H1 (cell line): Measurements from ENCODE around the gene DIP2B. TPM values are rescaled to one million over a fixed set of nuclear protein-coding genes. Genes with fewer than 3 reads are reported as not detected.

Experiments
- CTCF ChIA-PET: fragments of 300-600 bp; sonication (Branson Sonifier 250); formaldehyde crosslinking; loops from one replicate; lab custom pipeline; 2021; ENCODE audit not compliant: partially characterized antibody; lab: Charles Lee
- POLR2A ChIA-PET: fragments of 300-600 bp; sonication (Branson Sonifier 250); formaldehyde crosslinking; loops from one replicate; lab custom pipeline; 2021; ENCODE audit warnings: inconsistent platforms; ENCODE audit not compliant: partially characterized antibody; lab: Charles Lee
- DNase-seq, 2 experiments: peaks; one replicate each; pipeline versions ENCODE4 v3.0.0 to v3.0.0-alpha.2; 2010 to 2022; ENCODE audit warnings: low spot score in 2 of 2, low read depth in 1 of 2, mixed read lengths in 1 of 2
- FAIRE-seq: peaks from 2 replicates; lab custom pipeline; 2011; peaks lifted over from hg19 to GRCh38; lab: Jason Lieb, UNC
- H2AFZ ChIP-seq: 2 replicates; pipeline ENCODE4 v1.8.1; 2012; ENCODE audit warnings: low read length, inconsistent platforms
- H2AK5ac ChIP-seq: 2 replicates; pipeline ENCODE4 v1.6.1; 2013; ENCODE audit warnings: low read depth, low read length
- H2BK120ac ChIP-seq: replicated peaks from 2 replicates; pipeline ENCODE3; 2013; ENCODE audit warnings: low read depth, low read length, inconsistent platforms
- H2BK12ac ChIP-seq: 2 replicates; pipeline ENCODE4 v1.6.1; 2013; ENCODE audit warnings: low read depth, low read length
- H2BK15ac ChIP-seq: 2 replicates; pipeline ENCODE4 v1.6.1; 2013; ENCODE audit warnings: low read length
- H2BK20ac ChIP-seq: 2 replicates; pipeline ENCODE4 v1.6.1; 2013; ENCODE audit warnings: low read length
- H2BK5ac ChIP-seq: 2 replicates; pipeline ENCODE4 v1.6.1; 2013; ENCODE audit warnings: low read depth, low read length
- H3K14ac ChIP-seq: 2 replicates; pipeline ENCODE4 v1.6.1; 2013; ENCODE audit warnings: inconsistent platforms; ENCODE audit not compliant: insufficient read length
- H3K18ac ChIP-seq: 2 replicates; pipeline ENCODE4 v1.6.1; 2013; ENCODE audit warnings: low read length; ENCODE audit errors: extremely low read depth
- H3K23ac ChIP-seq: 2 replicates; pipeline ENCODE4 v1.6.1; 2013; ENCODE audit warnings: inconsistent platforms; ENCODE audit not compliant: insufficient read length
- H3K23me2 ChIP-seq: 2 replicates; pipeline ENCODE4 v1.6.1; 2013; ENCODE audit warnings: low read depth, low read length
- H3K27ac ChIP-seq: 2 replicates; pipeline ENCODE4 v1.6.1; 2011; ENCODE audit warnings: low read depth, low read length, inconsistent platforms
- H3K27me3 ChIP-seq, 4 experiments: replicated peaks in 1 of 4; 1 replicate in 1 of 4; 2 replicates in 3 of 4; pipeline versions ENCODE4 v1.6.1 to v1.8.1; 2011 to 2013; ENCODE audit warnings: low read length in 3 of 4, mild to moderate bottlenecking in 3 of 4, inconsistent platforms in 2 of 4, mixed read lengths in 2 of 4, moderate library complexity in 1 of 4; ENCODE audit not compliant: control insufficient read depth in 3 of 4, insufficient read depth in 3 of 4; ENCODE audit errors: extremely low read depth in 1 of 4
- H3K36me3 ChIP-seq, 4 experiments: 2 replicates each; pipeline versions ENCODE4 v1.6.1 to v1.8.1; 2011 to 2013; ENCODE audit warnings: mild to moderate bottlenecking in 4 of 4, low read length in 3 of 4, moderate library complexity in 2 of 4, control low read depth in 1 of 4, inconsistent platforms in 1 of 4; ENCODE audit not compliant: insufficient read depth in 4 of 4, control insufficient read depth in 2 of 4
- H3K4ac ChIP-seq: replicated peaks from 2 replicates; pipeline ENCODE3; 2013; ENCODE audit warnings: low read length, low read depth, mixed read lengths, inconsistent platforms; ENCODE audit not compliant: insufficient read length
- H3K4me1 ChIP-seq, 4 experiments: replicated peaks in 1 of 4; 1 replicate in 1 of 4; 2 replicates in 3 of 4; pipeline versions ENCODE4 v1.6.1 to v1.8.1; 2011 to 2013; ENCODE audit warnings: low read length in 3 of 4, inconsistent platforms in 2 of 4, mixed read lengths in 1 of 4; ENCODE audit not compliant: insufficient read depth in 4 of 4, control insufficient read depth in 3 of 4
- H3K4me2 ChIP-seq, 2 experiments: 2 replicates each; pipeline versions ENCODE4 v1.6.1 to v1.8.1; 2011 to 2013; ENCODE audit warnings: low read depth in 2 of 2, low read length in 2 of 2, control low read depth in 1 of 2, inconsistent platforms in 1 of 2, mild to moderate bottlenecking in 1 of 2; ENCODE audit not compliant: insufficient read depth in 1 of 2
- H3K4me3 ChIP-seq, 4 experiments: fragments of 200-600, 300-600 bp in 1 of 4; sonication (generic), shearing (Covaris generic), sonication (Bioruptor Twin) in 1 of 4; 2 replicates each; pipeline versions ENCODE4 v1.5.1 to v1.8.1; 2011 to 2016; ENCODE audit warnings: low read length in 4 of 4, low read depth in 3 of 4, control low read depth in 2 of 4, inconsistent platforms in 2 of 4, mild to moderate bottlenecking in 2 of 4, mixed read lengths in 1 of 4, moderate library complexity in 1 of 4; ENCODE audit not compliant: insufficient read depth in 2 of 4; ENCODE audit errors: extremely low read depth in 1 of 4
- H3K56ac ChIP-seq: replicated peaks from 2 replicates; pipeline ENCODE3; 2013; ENCODE audit warnings: low read depth, mild to moderate bottlenecking, mixed read lengths, low read length, inconsistent platforms; ENCODE audit not compliant: insufficient read length
- H3K79me1 ChIP-seq: 2 replicates; pipeline ENCODE4 v1.6.1; 2013; ENCODE audit warnings: low read depth, low read length, control low read depth
- H3K79me2 ChIP-seq, 2 experiments: 2 replicates each; pipeline versions ENCODE4 v1.6.1 to v1.8.1; 2012 to 2013; ENCODE audit warnings: low read length in 2 of 2, mild to moderate bottlenecking in 2 of 2, inconsistent platforms in 1 of 2; ENCODE audit not compliant: insufficient read depth in 2 of 2, control insufficient read depth in 1 of 2
- H3K9ac ChIP-seq, 4 experiments: replicated peaks in 1 of 4; 1 replicate in 1 of 4; 2 replicates in 3 of 4; pipeline versions ENCODE4 v1.6.1 to v1.8.1; 2011 to 2013; ENCODE audit warnings: low read depth in 3 of 4, low read length in 3 of 4, control low read depth in 2 of 4, mild to moderate bottlenecking in 2 of 4, moderate library complexity in 2 of 4, inconsistent platforms in 1 of 4; ENCODE audit errors: extremely low read depth in 1 of 4
- H3K9me3 ChIP-seq, 2 experiments: 2 replicates each; pipeline versions ENCODE4 v1.6.1 to v1.8.1; 2012 to 2013; ENCODE audit warnings: mild to moderate bottlenecking in 2 of 2, moderate library complexity in 2 of 2, control low read depth in 1 of 2, inconsistent platforms in 1 of 2, low read depth in 1 of 2, low read length in 1 of 2, mixed read lengths in 1 of 2; ENCODE audit not compliant: insufficient read depth in 2 of 2
- H4K20me1 ChIP-seq, 2 experiments: replicated peaks in 1 of 2; 2 replicates each; pipeline versions ENCODE3 to v1.8.1; 2011 to 2013; ENCODE audit warnings: inconsistent platforms in 2 of 2, low read length in 2 of 2, mild to moderate bottlenecking in 1 of 2; ENCODE audit not compliant: insufficient read depth in 2 of 2, control insufficient read depth in 1 of 2
- H4K5ac ChIP-seq: 2 replicates; pipeline ENCODE4 v1.6.1; 2013; ENCODE audit warnings: low read length, low read depth, mixed read lengths, inconsistent platforms; ENCODE audit not compliant: insufficient read length
- H4K8ac ChIP-seq: 2 replicates; pipeline ENCODE4 v1.8.0; 2013; ENCODE audit warnings: mild to moderate bottlenecking, moderate library complexity, low read length, inconsistent platforms; ENCODE audit not compliant: insufficient read depth; ENCODE audit errors: extremely low read depth
- H4K91ac ChIP-seq: replicated peaks from 2 replicates; pipeline ENCODE3; 2013; ENCODE audit warnings: low read length, mixed read lengths, inconsistent platforms; ENCODE audit not compliant: insufficient read length
- EGR1 ChIP-seq: IDR thresholded peaks from 2 replicates; pipeline ENCODE4 v1.6.1; 2011; ENCODE audit warnings: low read depth, low read length, borderline replicate concordance
- EZH2 ChIP-seq: fragments of 200-600 bp; sonication (generic); IDR thresholded peaks from 2 replicates; pipeline ENCODE4 v1.7.1; 2012; ENCODE audit warnings: low read depth, mild to moderate bottlenecking, moderate library complexity, low read length, inconsistent platforms; ENCODE audit not compliant: severe bottlenecking
- GABPA ChIP-seq: IDR thresholded peaks from 2 replicates; pipeline ENCODE4 v1.6.1; 2011; ENCODE audit warnings: mild to moderate bottlenecking, low read length, moderate library complexity, borderline replicate concordance; ENCODE audit not compliant: insufficient read depth
- MAFK ChIP-seq: IDR thresholded peaks from 2 replicates; pipeline ENCODE4 v1.6.1; 2012; ENCODE audit warnings: low read depth, mild to moderate bottlenecking, improper control_type of control experiment, low read length
- RBBP5 ChIP-seq: IDR thresholded peaks from 2 replicates; pipeline ENCODE4 v1.7.1; 2012; ENCODE audit warnings: low read depth, mild to moderate bottlenecking, inconsistent platforms, low read length, moderate library complexity, borderline replicate concordance
- SUZ12 ChIP-seq: fragments of 200-600 bp; sonication (generic); IDR thresholded peaks from 2 replicates; pipeline ENCODE4 v1.6.1; 2012; ENCODE audit warnings: mild to moderate bottlenecking, inconsistent platforms, low read length, moderate library complexity, mixed read lengths
- TAF7 ChIP-seq: optimal IDR thresholded peaks from 2 replicates; pipeline ENCODE3; 2011; ENCODE audit warnings: low read depth, mild to moderate bottlenecking, inconsistent platforms, low read length, moderate library complexity, borderline replicate concordance
- WGBS, 2 experiments: shearing (Covaris generic) in 1 of 2; methylation state at CpG; one replicate each; pipeline versions ENCODE4 v1.1.6 to v1.1.7; 2013 to 2015; ENCODE audit warnings: low lambda C conversion rate in 2 of 2, mixed read lengths in 2 of 2, inconsistent platforms in 1 of 2, low coverage in 1 of 2, missing lambda C conversion rate in 1 of 2; ENCODE audit not compliant: insufficient replicate concordance in 2 of 2, insufficient coverage in 1 of 2, insufficient read length in 1 of 2; ENCODE audit errors: extremely low coverage in 1 of 2, missing lambda C conversion rate in 1 of 2; 5-methylcytosine and 5-hydroxymethylcytosine counted together
- polyA plus RNA-seq, 7 experiments: library from polyadenylated mRNA; depleted of rRNA in 3 of 7; stranded (reverse) in 5 of 7; unstranded in 2 of 7; fragments of >200 nt in 5 of 7; fragments of 200-250 nt in 2 of 7; gene quantifications; 1 replicate in 5 of 7; 2 replicates in 1 of 7; 4 replicates in 1 of 7; pipeline versions ENCODE4 v1.2.1 to v1.2.3, GENCODE V29; 2011 to 2013; ENCODE audit warnings: missing spikeins in 2 of 7, mixed read lengths in 2 of 7
- total RNA-seq: library from RNA; stranded (reverse); fragmentation: NEBNext Ultra II Directional; extraction: Animal tissue kit (Norgen Biotek cat#: 25700); gene quantifications from 2 replicates; pipeline ENCODE4 v1.2.1, GENCODE V29; 2021

DIP2B gene
- total and polyA plus RNA-seq, 2 of the 8 experiments (the other 6 are each of a cell fraction or from before 2014, with no cell fraction given): 11.1 to 29.6 TPM

DNA sequence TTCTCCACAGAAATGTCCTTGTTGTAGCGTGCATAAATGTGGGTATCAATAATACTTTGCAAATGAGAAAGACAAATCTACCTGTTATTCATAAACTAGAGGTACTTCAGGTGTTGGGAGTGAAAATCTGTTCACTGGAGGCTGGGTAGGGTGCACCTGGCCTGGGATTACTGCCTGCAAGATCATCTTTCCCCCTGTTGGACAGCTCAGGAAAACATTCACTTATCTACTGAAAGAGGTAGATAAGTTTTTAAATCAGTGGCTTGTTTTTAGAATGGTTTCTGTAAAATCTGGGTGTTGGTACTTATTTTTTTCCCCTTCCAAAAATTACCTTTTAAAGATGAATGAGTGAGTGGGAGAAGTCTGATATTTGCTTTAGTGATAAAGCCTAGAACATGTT lies 95.6 kb downstream of the DIP2B start:
- Histone ChIP-seq H2BK20ac (no peak overlapping the region), H3K23me2 (no peaks in the 10 kb centered on the region), H3K9ac (no peak overlapping the region), H3K79me2 (peaks cover 0 to 34% of the 10 kb centered on the region in 2 experiments; a peak in 2 of 4 replicates), H4K91ac (no peak overlapping the region), H2BK5ac (no peak overlapping the region), H3K36me3 (no peaks in the 10 kb centered on the region; a peak in 1 of 8 replicates), H3K23ac (no peak overlapping the region), H3K18ac (no peak overlapping the region), H3K4me3 (no peak overlapping the region), H2AK5ac (no peak overlapping the region), H3K4ac (no peak overlapping the region), H4K8ac (no peak overlapping the region), H3K14ac (no peak overlapping the region), H2AFZ (no peak overlapping the region), H3K4me2 (no peak overlapping the region), H3K27ac (no peak overlapping the region), H2BK15ac (no peak overlapping the region), H3K56ac (no peak overlapping the region), H4K20me1 (no peaks in the 10 kb centered on the region), H2BK12ac (no peak overlapping the region), H2BK120ac (no peak overlapping the region), H4K5ac (no peak overlapping the region), H3K4me1 (peaks cover 0 to 4% (median 0%) of the 10 kb centered on the region in 4 experiments; a peak in 3 of 7 replicates), H3K27me3 (no peaks in the 10 kb centered on the region), H3K9me3 (peaks cover 0 to 3% of the 10 kb centered on the region in 2 experiments; a peak in 1 of 4 replicates), H3K79me1 (no peaks in the 10 kb centered on the region; the same call in 1 of the 2 replicates)
- ChIA-PET POLR2A (interaction anchor here (0.9 kb wide), 1 partner anchor 36 kb away, joined by 3 read pairs; no protein-coding TSS in a partner anchor), CTCF (interaction anchor here (1.0 to 1.6 kb wide), 3 partner anchors 84 to 96 kb away, joined by 3 to 6 read pairs (median 3); partner anchors contain the start of gene DIP2B)
- TF ChIP-seq GABPA (no peak), SUZ12 (no peak), EZH2 (no peak), MAFK (no peak), TAF7 (no peak), RBBP5 (no peak), EGR1 (no peak)
- 91% methylated on average over 1 of the region's 1 CpG; no CpG with 5 or more reads in 1 of the 2 experiments for WGBS, 2 experiments
- FAIRE-seq: no peak
- no peak for DNase-seq
